Endothelial cell (in vitro differentiated cells): ENCODE measurements around the gene GRM7. TPM values are rescaled to one million over a fixed set of nuclear protein-coding genes. Genes with fewer than 3 reads are reported as not detected.

ENCODE experiments used
- DNase-seq: peaks from one replicate; pipeline ENCODE4 v3.0.0; 2021; ENCODE audit warnings: low spot score
- H3K27ac Mint-ChIP-seq: one replicate; pipeline ENCODE4 v1.8.0; 2021; ENCODE audit warnings: mixed read lengths, inconsistent platforms; ENCODE audit not compliant: unreplicated experiment
- H3K27me3 Mint-ChIP-seq: one replicate; pipeline ENCODE4 v1.8.0; 2021; ENCODE audit warnings: mild to moderate bottlenecking, moderate library complexity, mixed read lengths, inconsistent platforms; ENCODE audit not compliant: unreplicated experiment
- H3K36me3 Mint-ChIP-seq: one replicate; pipeline ENCODE4 v1.8.0; 2021; ENCODE audit warnings: mild to moderate bottlenecking, low read depth, mixed read lengths, inconsistent platforms; ENCODE audit not compliant: unreplicated experiment
- H3K4me1 Mint-ChIP-seq: one replicate; pipeline ENCODE4 v1.8.0; 2021; ENCODE audit warnings: mild to moderate bottlenecking, mixed read lengths, inconsistent platforms; ENCODE audit not compliant: unreplicated experiment
- H3K4me3 Mint-ChIP-seq: one replicate; pipeline ENCODE4 v1.8.0; 2021; ENCODE audit warnings: mild to moderate bottlenecking, mixed read lengths, inconsistent platforms; ENCODE audit not compliant: unreplicated experiment
- H3K9me3 Mint-ChIP-seq: one replicate; pipeline ENCODE4 v1.8.0; 2021; ENCODE audit warnings: mixed read lengths, inconsistent platforms; ENCODE audit not compliant: unreplicated experiment
- total RNA-seq: library from RNA; stranded (reverse); fragmentation: NEBNext Ultra II Directional; extraction: Animal tissue kit (Norgen Biotek cat#: 25700); gene quantifications from one replicate; pipeline ENCODE4 v1.2.1, GENCODE V29; 2021; ENCODE audit not compliant: unreplicated experiment
- TF ChIP-seq, protein P1 (sequence below): fragments of 200-600 bp; sonication (generic); IDR thresholded peaks from one replicate; pipeline ENCODE4 v1.5.0; 2021; ENCODE audit warnings: antibody characterized with exemption; ENCODE audit not compliant: unreplicated experiment

GRM7 gene
- total RNA-seq, 1 donor from 2014 or later: 0.18 TPM

DNA sequence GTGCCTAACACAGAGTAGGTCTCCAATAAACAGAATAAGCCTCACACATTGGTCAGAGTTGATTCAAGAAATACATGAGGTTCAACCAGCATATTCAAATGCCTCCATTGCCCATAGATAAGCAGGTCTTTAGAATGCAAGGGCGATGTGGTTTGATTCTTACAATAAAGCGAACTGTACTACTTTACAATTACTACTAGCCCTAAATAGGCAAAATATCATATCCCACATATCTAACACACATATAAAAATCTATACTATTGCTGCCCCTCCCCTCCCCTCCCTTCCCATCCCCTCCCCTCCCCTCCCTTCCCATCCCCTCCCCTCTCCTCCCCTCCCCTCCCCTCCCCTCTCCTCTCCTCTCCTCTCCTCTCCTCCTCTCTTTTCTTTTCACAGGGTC is 6.7 kb upstream of the GRM7 start:
- no peak overlapping the region for H3K4me3 Mint-ChIP-seq
- H3K27me3 Mint-ChIP-seq: peaks cover 4% of the 10 kb centered on the region
- H3K9me3 Mint-ChIP-seq: no peaks in the 10 kb centered on the region
- no peak overlapping the region for H3K27ac Mint-ChIP-seq
- DNase-seq: no peak
- TF ChIP-seq, protein P1, sequence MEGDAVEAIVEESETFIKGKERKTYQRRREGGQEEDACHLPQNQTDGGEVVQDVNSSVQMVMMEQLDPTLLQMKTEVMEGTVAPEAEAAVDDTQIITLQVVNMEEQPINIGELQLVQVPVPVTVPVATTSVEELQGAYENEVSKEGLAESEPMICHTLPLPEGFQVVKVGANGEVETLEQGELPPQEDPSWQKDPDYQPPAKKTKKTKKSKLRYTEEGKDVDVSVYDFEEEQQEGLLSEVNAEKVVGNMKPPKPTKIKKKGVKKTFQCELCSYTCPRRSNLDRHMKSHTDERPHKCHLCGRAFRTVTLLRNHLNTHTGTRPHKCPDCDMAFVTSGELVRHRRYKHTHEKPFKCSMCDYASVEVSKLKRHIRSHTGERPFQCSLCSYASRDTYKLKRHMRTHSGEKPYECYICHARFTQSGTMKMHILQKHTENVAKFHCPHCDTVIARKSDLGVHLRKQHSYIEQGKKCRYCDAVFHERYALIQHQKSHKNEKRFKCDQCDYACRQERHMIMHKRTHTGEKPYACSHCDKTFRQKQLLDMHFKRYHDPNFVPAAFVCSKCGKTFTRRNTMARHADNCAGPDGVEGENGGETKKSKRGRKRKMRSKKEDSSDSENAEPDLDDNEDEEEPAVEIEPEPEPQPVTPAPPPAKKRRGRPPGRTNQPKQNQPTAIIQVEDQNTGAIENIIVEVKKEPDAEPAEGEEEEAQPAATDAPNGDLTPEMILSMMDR: no peak
- H3K36me3 Mint-ChIP-seq: no peaks in the 10 kb centered on the region
- no peaks in the 10 kb centered on the region for H3K4me1 Mint-ChIP-seq

DNA sequence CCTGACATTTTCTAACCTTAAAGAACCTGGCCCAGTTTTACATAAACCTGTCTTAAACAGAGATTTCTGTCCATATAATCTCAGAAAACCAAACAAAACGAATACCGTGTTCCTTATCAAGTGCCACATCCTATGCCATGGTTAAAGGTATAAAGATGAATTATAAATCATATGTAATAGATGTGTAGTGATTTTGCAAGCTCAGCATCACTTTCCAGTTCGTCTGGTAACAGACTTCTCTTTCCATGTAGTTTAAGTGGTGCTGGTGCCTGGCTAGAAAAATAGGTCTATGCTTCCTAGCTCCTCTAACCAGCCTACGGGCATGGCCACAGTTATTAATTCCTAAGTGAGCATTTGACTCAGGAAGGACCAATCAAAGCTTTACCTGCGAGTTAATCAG is 3.4 kb upstream of the GRM7 start:
- TF ChIP-seq, protein P1: no peak
- Mint-ChIP-seq H3K4me3 (no peak overlapping the region), H3K36me3 (no peaks in the 10 kb centered on the region), H3K27me3 (peaks cover 15% of the 10 kb centered on the region), H3K4me1 (peaks cover 2% of the 10 kb centered on the region), H3K9me3 (peaks cover 5% of the 10 kb centered on the region), H3K27ac (no peak overlapping the region)
- DNase-seq: no peak

DNA sequence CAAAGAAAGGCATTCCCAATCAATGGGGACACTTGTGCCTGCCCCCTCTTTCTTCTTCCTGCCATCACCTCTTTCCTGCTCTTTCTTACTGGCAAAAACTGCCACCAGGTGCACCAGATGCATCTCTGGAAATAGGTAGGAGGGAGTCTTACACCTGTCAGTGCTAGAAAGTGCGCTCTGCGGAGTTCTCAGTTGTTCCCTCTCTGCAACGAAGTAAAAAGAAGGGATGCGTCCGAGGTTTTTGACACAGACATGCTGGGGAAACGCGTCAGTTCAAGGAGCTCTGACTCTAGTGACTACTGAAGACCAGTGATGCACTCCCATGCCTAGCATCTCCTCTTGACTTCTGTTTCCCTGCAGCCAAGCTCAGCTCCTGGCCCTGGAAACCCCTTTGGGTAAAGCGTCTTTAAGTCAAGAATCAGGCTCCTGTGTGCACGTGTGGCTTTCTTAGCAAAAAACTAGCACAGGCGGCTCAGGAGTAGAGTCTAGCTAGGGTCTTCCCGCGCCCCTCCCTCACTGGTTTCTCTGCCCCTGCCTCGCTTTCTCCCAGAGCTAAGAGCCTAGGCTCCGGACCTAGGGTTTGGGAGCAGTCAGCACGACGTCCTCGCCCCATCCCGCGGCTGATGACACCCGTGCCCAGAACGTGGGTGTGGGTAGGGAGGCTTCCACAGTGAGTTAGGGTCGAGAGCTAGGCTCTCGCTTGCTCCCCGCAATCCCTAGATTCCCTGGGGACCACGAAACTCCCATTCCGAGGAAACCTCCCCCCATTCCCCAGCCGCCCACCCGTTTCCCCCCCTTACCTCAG is 564 bp upstream of the GRM7 start:
- H3K27me3 Mint-ChIP-seq: peaks cover 24% of the 10 kb centered on the region
- peaks cover 2% of the 10 kb centered on the region for H3K4me1 Mint-ChIP-seq
- no peak overlapping the region for H3K27ac Mint-ChIP-seq
- peaks cover 11% of the 10 kb centered on the region for H3K9me3 Mint-ChIP-seq
- TF ChIP-seq, protein P1: no peak
- no peak overlapping the region for H3K4me3 Mint-ChIP-seq
- DNase-seq: no peak
- peaks cover 3% of the 10 kb centered on the region for H3K36me3 Mint-ChIP-seq

DNA sequence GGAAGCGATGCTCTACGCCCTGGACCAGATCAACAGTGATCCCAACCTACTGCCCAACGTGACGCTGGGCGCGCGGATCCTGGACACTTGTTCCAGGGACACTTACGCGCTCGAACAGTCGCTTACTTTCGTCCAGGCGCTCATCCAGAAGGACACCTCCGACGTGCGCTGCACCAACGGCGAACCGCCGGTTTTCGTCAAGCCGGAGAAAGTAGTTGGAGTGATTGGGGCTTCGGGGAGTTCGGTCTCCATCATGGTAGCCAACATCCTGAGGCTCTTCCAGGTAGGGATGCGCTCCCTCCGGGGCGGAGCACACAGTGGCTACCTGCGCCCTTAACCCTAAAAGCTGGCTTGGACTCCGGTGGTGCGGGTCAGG is 698 bp downstream of the GRM7 start:
- Mint-ChIP-seq H3K27me3 (peaks cover 24% of the 10 kb centered on the region), H3K27ac (no peak overlapping the region), H3K36me3 (peaks cover 3% of the 10 kb centered on the region), H3K9me3 (peaks cover 11% of the 10 kb centered on the region), H3K4me3 (no peak overlapping the region), H3K4me1 (peaks cover 2% of the 10 kb centered on the region)
- DNase-seq: no peak
- TF ChIP-seq, protein P1: no peak
